OCI-LY1 (cell line): ENCODE results near the gene FGF14.

ENCODE experiments used
- H2AFZ ChIP-seq: fragments of 200-600 bp; sonication (generic), shearing (Covaris generic); 2 replicates; pipeline ENCODE4 v1.6.0; 2014; ENCODE audit warnings: antibody characterized with exemption, mild to moderate bottlenecking, low read length
- H3F3A ChIP-seq: fragments of 200-600 bp; sonication (generic), shearing (Covaris generic); 2 replicates; pipeline ENCODE4 v1.6.0; 2014; ENCODE audit warnings: mild to moderate bottlenecking, antibody characterized with exemption, low read length, moderate library complexity; ENCODE audit not compliant: insufficient read depth
- H3K27ac ChIP-seq: fragments of 200-600 bp; sonication (generic); 2 replicates; pipeline ENCODE4 v1.5.1; 2014; ENCODE audit warnings: low read length, mixed run types, mild to moderate bottlenecking, low read depth; ENCODE audit not compliant: poor library complexity, severe bottlenecking
- H3K27me3 ChIP-seq: fragments of 200-600 bp; sonication (generic); 2 replicates; pipeline ENCODE4 v1.6.0; 2014; ENCODE audit warnings: antibody characterized with exemption, mild to moderate bottlenecking, low read length, moderate library complexity; ENCODE audit not compliant: insufficient read depth
- H3K36me3 ChIP-seq: fragments of 200-600 bp; sonication (generic); 2 replicates; pipeline ENCODE4 v1.6.1; 2014; ENCODE audit warnings: mild to moderate bottlenecking, antibody characterized with exemption, low read length, moderate library complexity, mixed read lengths; ENCODE audit not compliant: insufficient read depth
- H3K4me1 ChIP-seq: fragments of 200-600 bp; sonication (generic); 2 replicates; pipeline ENCODE4 v1.5.1; 2014; ENCODE audit warnings: mild to moderate bottlenecking, low read length, moderate library complexity; ENCODE audit not compliant: insufficient read depth, severe bottlenecking
- H3K4me2 ChIP-seq: fragments of 200-600 bp; sonication (generic), shearing (Covaris generic); 2 replicates; pipeline ENCODE4 v1.6.1; 2014; ENCODE audit warnings: low read length
- H3K4me3 ChIP-seq: fragments of 200-600 bp; sonication (generic); 2 replicates; pipeline ENCODE4 v1.5.1; 2014; ENCODE audit warnings: low read length, low read depth, mild to moderate bottlenecking, mixed read lengths; ENCODE audit not compliant: poor library complexity, severe bottlenecking
- H3K79me2 ChIP-seq: fragments of 200-600 bp; shearing (Covaris generic); 2 replicates; pipeline ENCODE4 v1.6.1; 2016; ENCODE audit warnings: mixed run types, low read length, mixed read lengths; ENCODE audit not compliant: insufficient read depth
- H3K9ac ChIP-seq: fragments of 200-600 bp; sonication (generic), shearing (Covaris generic); 2 replicates; pipeline ENCODE4 v1.6.1; 2014; ENCODE audit warnings: mild to moderate bottlenecking, low read length, mixed read lengths
- H3K9me2 ChIP-seq: fragments of 200-600 bp; sonication (generic), shearing (Covaris generic); 2 replicates; pipeline ENCODE4 v1.6.1; 2014; ENCODE audit warnings: low read depth, mild to moderate bottlenecking, low read length, mixed read lengths
- H3K9me3 ChIP-seq: fragments of 200-600 bp; shearing (Covaris generic); 2 replicates; pipeline ENCODE4 v1.6.1; 2014; ENCODE audit warnings: low read length, mixed read lengths
- H4K20me1 ChIP-seq: fragments of 200-600 bp; sonication (generic), shearing (Covaris generic); 2 replicates; pipeline ENCODE4 v1.6.0; 2016; ENCODE audit warnings: mild to moderate bottlenecking, low read length; ENCODE audit not compliant: insufficient read depth
- EZH2 ChIP-seq: fragments of 200-600 bp; sonication (generic), shearing (Covaris generic); IDR thresholded peaks from 2 replicates; pipeline ENCODE4 v1.8.0; 2017; ENCODE audit warnings: borderline replicate concordance, mixed run types, mild to moderate bottlenecking, antibody characterized with exemption, low read length, moderate library complexity, mixed read lengths
- TF ChIP-seq, protein P1 (sequence below): fragments of 200-600 bp; sonication (generic), shearing (Covaris generic); IDR thresholded peaks from 2 replicates; pipeline ENCODE4 v1.5.1; 2017; ENCODE audit warnings: mild to moderate bottlenecking, antibody characterized with exemption, low read length, moderate library complexity, mixed read lengths

Gene FGF14

DNA sequence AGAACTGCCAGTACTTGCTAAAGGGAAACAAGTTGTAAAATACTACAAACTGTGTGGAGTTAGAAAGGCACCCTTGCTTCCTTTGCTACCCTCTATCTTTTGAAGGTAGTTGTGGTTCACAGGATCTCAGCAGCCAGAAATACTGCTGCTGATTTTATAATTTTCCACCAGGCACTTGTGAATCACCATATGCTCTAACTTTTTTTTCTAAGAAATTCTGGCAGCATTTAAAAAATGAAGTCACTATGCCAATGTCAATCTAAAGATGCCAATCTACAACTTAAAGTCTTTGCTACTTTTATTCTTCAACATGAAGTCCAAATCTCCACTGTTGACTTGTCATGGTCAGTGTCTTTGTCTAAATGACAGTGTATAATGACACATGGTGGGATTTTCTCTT, 621.6 kb downstream of the FGF14 start:
- no peak overlapping the region for H3K4me2 ChIP-seq
- H3K79me2 ChIP-seq: no peaks in the 10 kb centered on the region
- TF ChIP-seq, protein P1, sequence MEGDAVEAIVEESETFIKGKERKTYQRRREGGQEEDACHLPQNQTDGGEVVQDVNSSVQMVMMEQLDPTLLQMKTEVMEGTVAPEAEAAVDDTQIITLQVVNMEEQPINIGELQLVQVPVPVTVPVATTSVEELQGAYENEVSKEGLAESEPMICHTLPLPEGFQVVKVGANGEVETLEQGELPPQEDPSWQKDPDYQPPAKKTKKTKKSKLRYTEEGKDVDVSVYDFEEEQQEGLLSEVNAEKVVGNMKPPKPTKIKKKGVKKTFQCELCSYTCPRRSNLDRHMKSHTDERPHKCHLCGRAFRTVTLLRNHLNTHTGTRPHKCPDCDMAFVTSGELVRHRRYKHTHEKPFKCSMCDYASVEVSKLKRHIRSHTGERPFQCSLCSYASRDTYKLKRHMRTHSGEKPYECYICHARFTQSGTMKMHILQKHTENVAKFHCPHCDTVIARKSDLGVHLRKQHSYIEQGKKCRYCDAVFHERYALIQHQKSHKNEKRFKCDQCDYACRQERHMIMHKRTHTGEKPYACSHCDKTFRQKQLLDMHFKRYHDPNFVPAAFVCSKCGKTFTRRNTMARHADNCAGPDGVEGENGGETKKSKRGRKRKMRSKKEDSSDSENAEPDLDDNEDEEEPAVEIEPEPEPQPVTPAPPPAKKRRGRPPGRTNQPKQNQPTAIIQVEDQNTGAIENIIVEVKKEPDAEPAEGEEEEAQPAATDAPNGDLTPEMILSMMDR: no peak
- no peak for TF ChIP-seq EZH2
- H3K4me3 ChIP-seq: no peak overlapping the region
- H2AFZ ChIP-seq: no peak overlapping the region
- H3K9ac ChIP-seq: no peak overlapping the region
- no peaks in the 10 kb centered on the region for H4K20me1 ChIP-seq
- no peak overlapping the region for H3K27ac ChIP-seq
- H3K9me3 ChIP-seq: no peaks in the 10 kb centered on the region
- no peaks in the 10 kb centered on the region for H3K4me1 ChIP-seq
- H3F3A ChIP-seq: no peaks in the 10 kb centered on the region
- H3K27me3 ChIP-seq: no peaks in the 10 kb centered on the region; the same call in 1 of the 2 replicates
- no peaks in the 10 kb centered on the region for H3K36me3 ChIP-seq
- no peaks in the 10 kb centered on the region for H3K9me2 ChIP-seq

DNA sequence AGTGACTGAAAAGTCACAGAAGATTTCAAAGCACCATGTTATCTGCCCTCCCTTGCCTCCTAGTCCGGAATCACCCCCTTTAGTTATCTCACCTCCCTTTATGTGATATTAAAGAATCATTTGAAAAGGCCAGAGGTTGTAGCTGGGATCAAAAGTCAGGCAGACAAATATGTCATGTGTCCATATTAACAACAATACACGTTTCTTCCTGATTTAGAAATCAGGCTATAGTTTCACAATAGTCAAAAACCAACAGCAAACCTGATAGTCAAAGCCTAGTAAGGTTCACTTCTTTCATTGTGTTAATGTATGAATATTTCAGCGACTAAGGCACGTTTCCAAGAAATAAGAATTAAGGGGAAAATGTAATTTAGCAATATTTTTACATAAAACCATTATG, 622.7 kb downstream of the FGF14 start:
- TF ChIP-seq, protein P1: no peak
- TF ChIP-seq EZH2: no peak
- H3K4me2 ChIP-seq: no peak overlapping the region
- no peak overlapping the region for H3K4me3 ChIP-seq
- H2AFZ ChIP-seq: no peak overlapping the region
- no peak overlapping the region for H3K27ac ChIP-seq
- H3F3A ChIP-seq: no peaks in the 10 kb centered on the region
- H4K20me1 ChIP-seq: no peaks in the 10 kb centered on the region
- H3K9me2 ChIP-seq: no peaks in the 10 kb centered on the region
- no peaks in the 10 kb centered on the region; the same call in 1 of the 2 replicates for H3K27me3 ChIP-seq
- no peaks in the 10 kb centered on the region for H3K4me1 ChIP-seq
- no peak overlapping the region for H3K9ac ChIP-seq
- H3K9me3 ChIP-seq: no peaks in the 10 kb centered on the region
- no peaks in the 10 kb centered on the region for H3K79me2 ChIP-seq
- no peaks in the 10 kb centered on the region for H3K36me3 ChIP-seq

DNA sequence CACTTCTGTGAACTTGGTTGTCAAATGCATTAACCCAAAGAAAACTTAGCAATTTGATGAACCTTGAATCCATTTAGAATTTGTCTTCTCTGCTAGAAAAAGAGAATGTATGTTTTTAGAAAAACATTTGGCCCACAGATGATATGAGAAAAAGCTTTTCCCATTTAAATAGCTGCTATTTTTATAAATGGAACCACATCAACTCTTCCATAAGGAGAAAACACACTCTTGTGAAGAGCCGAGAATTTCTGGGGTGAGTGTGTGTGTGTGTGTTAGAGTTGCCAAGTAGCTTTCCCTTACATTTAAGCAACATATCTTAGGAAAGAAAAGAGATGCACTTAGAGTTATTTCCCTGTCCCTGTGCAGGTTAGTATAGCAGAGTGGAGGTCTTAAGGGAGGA, 626.6 kb downstream of the FGF14 start:
- no peak overlapping the region for H3K9ac ChIP-seq
- H4K20me1 ChIP-seq: no peaks in the 10 kb centered on the region
- TF ChIP-seq, protein P1: no peak
- TF ChIP-seq EZH2: no peak
- H3F3A ChIP-seq: no peaks in the 10 kb centered on the region
- H3K4me3 ChIP-seq: no peak overlapping the region
- H3K9me2 ChIP-seq: no peaks in the 10 kb centered on the region
- no peak overlapping the region for H3K4me2 ChIP-seq
- H3K4me1 ChIP-seq: no peaks in the 10 kb centered on the region
- no peak overlapping the region for H2AFZ ChIP-seq
- H3K9me3 ChIP-seq: no peaks in the 10 kb centered on the region
- H3K27ac ChIP-seq: no peak overlapping the region
- no peaks in the 10 kb centered on the region for H3K79me2 ChIP-seq
- H3K27me3 ChIP-seq: no peaks in the 10 kb centered on the region; the same call in 1 of the 2 replicates
- H3K36me3 ChIP-seq: no peaks in the 10 kb centered on the region
